MCF 10A (cell line): ENCODE results near the gene FPR3. TPM values are rescaled to one million over a fixed set of nuclear protein-coding genes. Genes with fewer than 3 reads are reported as not detected.
A peak's percentile ranks its signal among the peaks of the same experiment; 100 is the strongest.
"Not testable (repeated sequence)": the region's sequence is repeated elsewhere in the genome, so short reads cannot be mapped to it uniquely, and the experiment has no call there.

ENCODE experiments used
- BruUV-seq: library from RNA; stranded (reverse); fragments of 400-500 nt; replicated peaks from 2 replicates; lab custom pipeline; 2021; lab: Mats Ljungman, UMichigan
- CTCF ChIA-PET: fragments of 300-600 bp; sonication (Branson Sonifier 250); formaldehyde crosslinking; extraction: SDS; loops from one replicate; lab custom pipeline; 2021; ENCODE audit warnings: antibody characterized with exemption, inconsistent platforms; lab: Yijun Ruan, JAX
- POLR2A ChIA-PET: fragments of 300-600, 350-650 bp; sonication (Branson Sonifier 250); formaldehyde crosslinking; extraction: SDS; loops from one replicate; lab custom pipeline; 2020; ENCODE audit warnings: antibody characterized with exemption, inconsistent platforms; lab: Yijun Ruan, JAX
- DNase-seq: peaks from one replicate; pipeline ENCODE4 v3.0.0-alpha.2; 2018; ENCODE audit not compliant: unreplicated experiment
- H3K27ac Mint-ChIP-seq: one replicate; pipeline ENCODE4 v1.8.0; 2022; ENCODE audit warnings: mild to moderate bottlenecking, low read depth, mixed read lengths; ENCODE audit not compliant: unreplicated experiment
- H3K27me3 Mint-ChIP-seq: one replicate; pipeline ENCODE4 v1.8.0; 2022; ENCODE audit warnings: mixed read lengths; ENCODE audit not compliant: insufficient read depth, unreplicated experiment
- H3K36me3 Mint-ChIP-seq: one replicate; pipeline ENCODE4 v1.8.0; 2022; ENCODE audit warnings: mild to moderate bottlenecking, moderate library complexity, mixed read lengths; ENCODE audit not compliant: insufficient read depth, unreplicated experiment
- H3K4me1 Mint-ChIP-seq: one replicate; pipeline ENCODE4 v1.8.0; 2022; ENCODE audit warnings: mixed read lengths; ENCODE audit not compliant: insufficient read depth, unreplicated experiment
- H3K4me3 Mint-ChIP-seq: one replicate; pipeline ENCODE4 v1.8.0; 2022; ENCODE audit warnings: mild to moderate bottlenecking, moderate library complexity, mixed read lengths; ENCODE audit not compliant: unreplicated experiment
- H3K9me3 Mint-ChIP-seq: one replicate; pipeline ENCODE4 v1.8.0; 2022; ENCODE audit warnings: mixed read lengths; ENCODE audit not compliant: unreplicated experiment
- intact Hi-C: fragments of 100-400 bp; cut with micrococcal nuclease; formaldehyde crosslinking; loops from 2 replicates; pipeline ENCODE4 v1.14.1; 2022
- total RNA-seq: library from RNA; stranded (reverse); gene quantifications from 2 replicates; pipeline ENCODE4 v1.2.3, GENCODE V29; 2022
- TF ChIP-seq, protein P1 (sequence below): fragments of 200-600 bp; IDR thresholded peaks from one replicate; pipeline ENCODE4 v1.8.0; 2022; ENCODE audit warnings: antibody characterized with exemption, mild to moderate bottlenecking; ENCODE audit not compliant: unreplicated experiment

Gene FPR3
- total RNA-seq, 1 experiment from 2014 or later: not detected

DNA sequence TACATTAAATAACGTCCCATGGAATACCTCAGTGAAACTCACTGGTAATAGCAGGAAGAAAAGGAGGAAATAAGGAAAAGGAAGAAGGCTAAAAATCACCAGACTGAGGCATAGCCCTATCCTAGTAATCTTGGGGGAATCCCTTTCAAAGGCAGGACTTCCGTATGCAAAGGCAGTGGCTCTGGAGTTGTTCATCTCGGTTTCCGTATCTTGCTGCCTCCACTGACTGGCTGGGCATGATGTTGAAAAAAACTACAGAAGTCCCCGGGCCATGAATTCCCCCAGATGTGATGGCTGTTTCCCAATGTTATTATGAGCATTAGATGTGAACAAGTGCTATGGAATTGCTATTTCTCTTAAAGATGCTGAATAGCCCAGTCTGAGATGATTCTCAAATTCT is 28.5 kb upstream of the FPR3 start:
- CTCF ChIA-PET: no interaction called here
- intact Hi-C loops: no loop called here
- Mint-ChIP-seq H3K4me3 (no peak overlapping the region), H3K27ac (no peak overlapping the region), H3K4me1 (peaks cover 8% of the 10 kb centered on the region), H3K27me3 (peaks cover 16% of the 10 kb centered on the region), H3K9me3 (no peaks in the 10 kb centered on the region), H3K36me3 (no peaks in the 10 kb centered on the region)
- TF ChIP-seq, protein P1, sequence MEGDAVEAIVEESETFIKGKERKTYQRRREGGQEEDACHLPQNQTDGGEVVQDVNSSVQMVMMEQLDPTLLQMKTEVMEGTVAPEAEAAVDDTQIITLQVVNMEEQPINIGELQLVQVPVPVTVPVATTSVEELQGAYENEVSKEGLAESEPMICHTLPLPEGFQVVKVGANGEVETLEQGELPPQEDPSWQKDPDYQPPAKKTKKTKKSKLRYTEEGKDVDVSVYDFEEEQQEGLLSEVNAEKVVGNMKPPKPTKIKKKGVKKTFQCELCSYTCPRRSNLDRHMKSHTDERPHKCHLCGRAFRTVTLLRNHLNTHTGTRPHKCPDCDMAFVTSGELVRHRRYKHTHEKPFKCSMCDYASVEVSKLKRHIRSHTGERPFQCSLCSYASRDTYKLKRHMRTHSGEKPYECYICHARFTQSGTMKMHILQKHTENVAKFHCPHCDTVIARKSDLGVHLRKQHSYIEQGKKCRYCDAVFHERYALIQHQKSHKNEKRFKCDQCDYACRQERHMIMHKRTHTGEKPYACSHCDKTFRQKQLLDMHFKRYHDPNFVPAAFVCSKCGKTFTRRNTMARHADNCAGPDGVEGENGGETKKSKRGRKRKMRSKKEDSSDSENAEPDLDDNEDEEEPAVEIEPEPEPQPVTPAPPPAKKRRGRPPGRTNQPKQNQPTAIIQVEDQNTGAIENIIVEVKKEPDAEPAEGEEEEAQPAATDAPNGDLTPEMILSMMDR: no peak
- POLR2A ChIA-PET: no interaction called here
- DNase-seq: no peak
- no TSS peak for BruUV-seq

- Mint-ChIP-seq H3K27me3 (peaks cover 15% of the 10 kb centered on the region), H3K36me3 (no peaks in the 10 kb centered on the region), H3K4me3 (no peak overlapping the region), H3K27ac (no peak overlapping the region), H3K9me3 (no peaks in the 10 kb centered on the region), H3K4me1 (no peaks in the 10 kb centered on the region)
- TF ChIP-seq, protein P1: no peak
- intact Hi-C loops: no loop called here
- POLR2A ChIA-PET: no interaction called here
- peak; percentile 25 for DNase-seq
- no TSS peak for BruUV-seq
- CTCF ChIA-PET: interaction anchor here (0.6 to 1.1 kb wide), 6 partner anchors 38 to 1559 kb away, joined by 3 to 8 read pairs (median 4); no protein-coding TSS in a partner anchor
Observed at GRCh38 chr19:51771376-51772130, 23.4 kb upstream of the FPR3 start.

- POLR2A ChIA-PET: no interaction called here
- Mint-ChIP-seq H3K27me3 (peaks cover 15% of the 10 kb centered on the region), H3K4me1 (peaks cover 3% of the 10 kb centered on the region), H3K27ac (no peak overlapping the region), H3K4me3 (no peak overlapping the region), H3K36me3 (no peaks in the 10 kb centered on the region), H3K9me3 (no peaks in the 10 kb centered on the region)
- TF ChIP-seq, protein P1: no peak
- BruUV-seq: no TSS peak
- intact Hi-C loops: no loop called here
- CTCF ChIA-PET: no interaction called here
- DNase-seq: no peak
Observed at GRCh38 chr19:51772977-51773376, 22.0 kb upstream of the FPR3 start.

DNA sequence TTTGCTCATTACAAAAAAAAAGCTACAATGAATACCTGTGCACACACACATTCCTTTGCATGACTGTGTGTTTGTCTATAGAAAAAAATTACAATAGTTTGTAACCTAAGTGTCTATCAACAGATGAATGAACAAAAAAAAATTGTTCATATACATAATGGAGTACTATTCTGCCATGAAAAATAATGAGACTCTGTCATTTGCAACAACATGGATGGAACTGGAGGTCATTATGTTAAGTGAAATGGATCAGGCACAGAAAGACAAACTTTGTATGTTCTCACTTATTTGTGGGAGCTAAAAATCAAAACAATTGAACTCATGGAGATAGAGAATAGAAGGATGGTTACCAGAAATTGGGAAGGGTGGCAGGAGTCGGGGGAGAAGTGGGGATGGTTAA is 18.4 kb upstream of the FPR3 start:
- intact Hi-C loops: loop anchor here (5.0 kb wide), 1 partner anchor 49 kb away; no protein-coding TSS in a partner anchor
- H3K36me3 Mint-ChIP-seq, DNase-seq, H3K4me3 Mint-ChIP-seq, BruUV-seq, H3K4me1 Mint-ChIP-seq, H3K9me3 Mint-ChIP-seq, H3K27ac Mint-ChIP-seq: not testable (repeated sequence)
- peaks cover 15% of the 10 kb centered on the region for H3K27me3 Mint-ChIP-seq
- CTCF ChIA-PET: interaction anchor here (0.6 to 5.3 kb wide), 16 partner anchors 9 to 1440 kb away, joined by 3 to 138 read pairs (median 6); partner anchors contain the start of genes FPR1 and FPR2
- POLR2A ChIA-PET: interaction anchor here (0.7 to 3.8 kb wide), 2 partner anchors 66 to 439 kb away, joined by 3 to 27 read pairs; no protein-coding TSS in a partner anchor
